Transverse colon (tissue), 4 donors: Measurements from ENCODE around the gene SRRM3.

Experiments
- POLR2A ChIP-seq: fragments of 450-650 bp; IDR thresholded peaks from one replicate; pipeline ENCODE4 v1.6.1; 2016; ENCODE audit warnings: antibody characterized with exemption, mild to moderate bottlenecking, moderate library complexity
- POLR2AphosphoS5 ChIP-seq, 3 donors: sonication (generic); formaldehyde crosslinking; IDR thresholded peaks; one replicate each; pipeline ENCODE4 v1.6.1; 2016; ENCODE audit warnings: antibody characterized with exemption in 3 of 3
- TF ChIP-seq, protein P1 (sequence below), 5 experiments: fragments of 200-600 bp in 3 of 5; fragments of 450-650 bp in 2 of 5; sonication (generic) in 3 of 5; IDR thresholded peaks; 1 replicate in 2 of 5; 2 replicates in 3 of 5; pipeline ENCODE4 v1.5.1; 2016 to 2017; ENCODE audit warnings: antibody characterized with exemption in 5 of 5, inconsistent platforms in 3 of 5, mild to moderate bottlenecking in 2 of 5, moderate library complexity in 1 of 5

DNA sequence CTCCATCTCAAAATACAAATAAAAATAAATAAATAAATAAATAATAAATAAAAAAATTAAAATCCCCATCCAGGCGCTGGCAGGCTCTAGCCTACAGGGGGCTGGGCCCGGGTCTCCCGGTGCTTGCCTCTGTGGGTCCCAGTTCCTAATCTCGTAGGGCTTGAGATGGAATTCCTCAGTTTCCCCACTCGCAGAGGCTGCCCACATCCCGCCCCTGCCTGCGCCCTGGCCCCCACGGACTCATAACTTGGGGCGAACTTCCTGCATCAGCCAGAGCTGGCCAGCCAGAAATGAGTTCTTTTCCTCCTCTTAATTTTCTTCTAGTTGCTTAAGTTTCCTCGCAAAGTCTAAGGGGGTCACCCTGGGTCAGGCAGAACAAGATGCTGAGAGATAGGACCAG is 22.0 kb upstream of the SRRM3 start:
- no peak for TF ChIP-seq POLR2A
- no peak for TF ChIP-seq POLR2AphosphoS5 (IDR thresholded peaks at IDR 0.05)
- TF ChIP-seq, protein P1, sequence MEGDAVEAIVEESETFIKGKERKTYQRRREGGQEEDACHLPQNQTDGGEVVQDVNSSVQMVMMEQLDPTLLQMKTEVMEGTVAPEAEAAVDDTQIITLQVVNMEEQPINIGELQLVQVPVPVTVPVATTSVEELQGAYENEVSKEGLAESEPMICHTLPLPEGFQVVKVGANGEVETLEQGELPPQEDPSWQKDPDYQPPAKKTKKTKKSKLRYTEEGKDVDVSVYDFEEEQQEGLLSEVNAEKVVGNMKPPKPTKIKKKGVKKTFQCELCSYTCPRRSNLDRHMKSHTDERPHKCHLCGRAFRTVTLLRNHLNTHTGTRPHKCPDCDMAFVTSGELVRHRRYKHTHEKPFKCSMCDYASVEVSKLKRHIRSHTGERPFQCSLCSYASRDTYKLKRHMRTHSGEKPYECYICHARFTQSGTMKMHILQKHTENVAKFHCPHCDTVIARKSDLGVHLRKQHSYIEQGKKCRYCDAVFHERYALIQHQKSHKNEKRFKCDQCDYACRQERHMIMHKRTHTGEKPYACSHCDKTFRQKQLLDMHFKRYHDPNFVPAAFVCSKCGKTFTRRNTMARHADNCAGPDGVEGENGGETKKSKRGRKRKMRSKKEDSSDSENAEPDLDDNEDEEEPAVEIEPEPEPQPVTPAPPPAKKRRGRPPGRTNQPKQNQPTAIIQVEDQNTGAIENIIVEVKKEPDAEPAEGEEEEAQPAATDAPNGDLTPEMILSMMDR (IDR thresholded peaks at IDR 0.05), result no peak
